Measurements from ENCODE around the gene BCAR3. TPM values are rescaled to one million over a fixed set of nuclear protein-coding genes. Genes with fewer than 3 reads are reported as not detected.
"Not testable (repeated sequence)": the region's sequence is repeated elsewhere in the genome, so short reads cannot be mapped to it uniquely, and the experiment has no call there.

BCAR3 gene
- total RNA-seq, 1 experiment from 2014 or later, result 112 TPM

DNA sequence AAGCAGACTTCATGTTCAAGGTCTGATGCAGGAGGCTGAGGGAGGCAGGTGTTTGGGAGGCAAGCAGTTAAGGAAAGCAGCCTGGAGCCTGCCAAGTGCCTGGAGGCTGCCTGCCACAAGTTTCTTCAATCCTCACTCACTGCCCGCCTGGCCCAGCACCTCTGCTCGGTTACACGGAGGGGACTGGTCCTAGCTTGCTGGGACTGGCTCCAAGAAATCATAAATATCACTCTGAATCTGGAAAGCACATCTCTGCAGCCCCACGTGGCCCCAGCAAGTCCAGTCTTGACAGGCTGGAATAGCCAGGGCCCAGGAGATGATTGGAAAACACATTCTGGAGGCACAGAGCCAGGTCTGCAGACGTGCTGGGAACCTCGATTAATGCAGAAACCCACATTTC, 83.9 kb downstream of the BCAR3 start:
- no peak for DNase-seq (ENCODE audit: low read depth)

DNA sequence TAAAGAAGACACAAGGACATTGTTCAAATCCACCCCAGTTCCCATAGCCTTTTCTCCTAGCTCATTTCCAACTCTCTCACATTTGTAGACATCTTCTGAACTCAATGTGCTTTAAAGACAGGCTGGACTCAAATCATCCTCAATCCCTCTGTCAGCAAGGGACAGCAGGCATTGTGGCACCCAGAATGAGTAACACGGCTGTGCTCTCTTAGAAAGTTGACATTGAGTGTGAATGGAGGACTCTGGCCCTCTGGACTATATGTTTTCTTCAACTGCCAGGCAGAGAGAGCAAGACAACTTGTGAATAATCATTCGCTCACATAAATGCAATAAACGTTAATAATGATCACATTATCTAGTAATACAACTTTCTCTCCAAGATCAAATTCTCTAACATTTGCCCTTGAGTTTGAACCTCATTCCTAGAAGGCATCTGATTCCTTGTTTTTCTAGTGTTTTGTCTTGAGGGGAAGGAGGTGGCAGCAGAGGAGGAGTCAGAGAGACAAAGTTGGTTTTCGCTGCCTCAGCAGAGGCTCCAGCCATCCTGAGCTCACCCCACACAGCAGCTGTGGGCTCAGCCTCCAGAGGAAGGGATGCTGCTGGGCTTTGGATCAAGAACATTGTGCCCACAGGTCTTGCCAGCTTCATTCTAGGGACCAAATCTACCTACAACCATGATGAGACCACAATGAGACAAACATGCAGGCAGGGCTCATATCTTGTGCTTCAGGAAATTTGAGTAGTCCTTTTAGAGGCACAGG, 85.1 kb downstream of the BCAR3 start:
- no peak for DNase-seq (ENCODE audit: low read depth)

GRCh38 chr1:93595743-93596142, 85.9 kb downstream of the BCAR3 start:
- no peak for DNase-seq (ENCODE audit: low read depth)

- DNase-seq (ENCODE audit: low read depth), result peak; percentile 74
Observed at GRCh38 chr1:93595266-93595665, 86.4 kb downstream of the BCAR3 start.

GRCh38 chr1:93594603-93594880, 87.1 kb downstream of the BCAR3 start:
- no peak for DNase-seq (ENCODE audit: low read depth)

DNA sequence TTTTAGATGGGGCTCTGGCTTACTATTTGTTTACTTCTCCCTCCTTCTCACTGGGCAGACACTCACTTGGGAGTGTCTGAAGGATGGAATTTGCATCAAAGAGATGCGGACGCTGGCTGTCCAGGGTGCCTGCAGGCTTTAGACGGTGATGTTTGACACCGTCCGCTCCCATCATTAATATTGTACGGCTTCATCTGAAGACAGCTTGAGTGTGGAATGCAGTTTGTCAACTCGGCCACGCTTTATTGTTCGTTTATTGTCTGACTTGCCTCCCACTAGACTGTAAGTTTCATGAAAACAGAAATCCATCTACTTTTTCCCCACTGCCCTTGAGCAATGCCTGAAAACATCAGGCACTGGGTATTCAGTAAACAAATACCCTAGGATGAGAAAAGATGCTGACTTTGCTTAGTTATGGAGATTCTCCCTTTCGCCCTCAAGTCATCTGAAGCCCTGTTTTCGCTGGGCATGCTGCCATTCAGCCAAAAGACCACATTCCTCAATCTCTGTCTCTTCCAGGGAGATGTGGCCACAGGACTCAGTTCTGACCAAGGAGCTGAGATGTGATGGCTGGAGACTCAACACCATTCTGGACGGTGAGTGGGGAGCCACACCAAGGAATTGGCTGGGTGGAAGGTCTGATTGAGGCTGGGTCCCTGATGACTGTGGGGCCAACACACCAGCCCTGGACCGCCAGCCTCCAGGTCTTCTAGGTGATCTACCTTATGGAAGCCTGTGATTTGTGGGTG, 87.6 kb downstream of the BCAR3 start:
- DNase-seq (ENCODE audit: low read depth), result no peak

DNA sequence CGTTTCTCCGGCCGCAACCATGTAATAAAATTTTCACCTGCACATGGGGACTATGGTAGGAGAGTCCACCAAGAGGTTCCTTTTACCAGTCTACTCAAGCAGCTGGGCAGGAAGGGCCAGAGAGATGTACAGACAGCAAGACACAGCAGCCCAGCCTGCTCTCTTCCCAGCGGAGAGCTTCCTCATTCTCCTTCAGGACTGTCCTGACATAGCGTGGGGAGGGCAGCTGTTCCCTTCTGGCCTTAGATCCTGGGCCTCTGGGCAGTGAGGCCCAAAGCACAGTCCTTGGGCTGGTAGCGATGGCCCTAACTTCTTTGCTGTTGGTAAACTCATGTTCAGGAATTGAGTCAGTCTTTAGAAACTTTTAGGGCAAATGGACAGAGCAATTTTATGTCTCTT, 89.1 kb downstream of the BCAR3 start:
- DNase-seq (ENCODE audit: low read depth), result no peak

- no peak for DNase-seq (ENCODE audit: low read depth)
Observed at GRCh38 chr1:93591676-93592550, 89.7 kb downstream of the BCAR3 start.

GRCh38 chr1:93591291-93591675, 90.4 kb downstream of the BCAR3 start:
- not testable (repeated sequence) for DNase-seq (ENCODE audit: low read depth)

DNA sequence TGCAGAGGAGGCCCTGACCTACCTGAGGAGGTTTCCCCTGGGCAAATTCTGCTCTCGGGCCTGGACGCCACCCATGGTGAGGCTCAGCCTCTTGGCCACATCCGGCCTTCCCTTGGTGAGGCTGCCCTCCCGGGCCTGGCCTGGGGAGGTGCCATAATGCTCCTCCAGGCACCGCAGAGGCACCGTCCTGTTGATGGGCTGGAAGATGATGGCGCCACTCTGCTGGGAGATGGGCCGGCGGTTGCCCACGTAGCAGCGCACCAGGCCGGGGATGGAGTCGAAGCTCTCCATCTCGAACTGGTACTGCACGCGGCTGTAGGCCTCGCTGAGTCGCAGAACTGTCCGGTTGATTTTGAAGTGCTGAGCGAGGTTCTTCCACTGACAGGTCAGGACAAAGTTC, 92.7 kb downstream of the BCAR3 start:
- no peak for DNase-seq (ENCODE audit: low read depth)

DNA sequence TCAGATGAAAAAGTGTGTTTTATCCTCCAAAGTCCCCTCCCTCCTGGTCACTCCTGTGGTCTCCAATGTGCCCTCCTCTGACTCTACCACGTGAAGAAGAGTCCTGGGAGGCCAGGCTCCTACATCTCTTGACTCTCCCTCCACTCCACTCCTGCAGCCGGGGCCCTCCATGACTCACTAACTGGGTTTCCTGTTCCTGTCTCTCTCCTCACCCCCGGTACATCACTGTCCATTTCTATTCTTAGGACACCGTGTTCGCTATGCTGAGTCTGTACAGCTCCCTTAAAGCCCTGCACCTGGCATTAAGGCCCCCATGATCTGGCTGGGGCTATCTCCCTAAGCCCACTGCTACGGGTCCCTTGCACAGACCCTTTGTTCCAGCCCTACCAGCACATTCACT, 93.4 kb downstream of the BCAR3 start:
- peak; percentile 74 for DNase-seq (ENCODE audit: low read depth)

DNA sequence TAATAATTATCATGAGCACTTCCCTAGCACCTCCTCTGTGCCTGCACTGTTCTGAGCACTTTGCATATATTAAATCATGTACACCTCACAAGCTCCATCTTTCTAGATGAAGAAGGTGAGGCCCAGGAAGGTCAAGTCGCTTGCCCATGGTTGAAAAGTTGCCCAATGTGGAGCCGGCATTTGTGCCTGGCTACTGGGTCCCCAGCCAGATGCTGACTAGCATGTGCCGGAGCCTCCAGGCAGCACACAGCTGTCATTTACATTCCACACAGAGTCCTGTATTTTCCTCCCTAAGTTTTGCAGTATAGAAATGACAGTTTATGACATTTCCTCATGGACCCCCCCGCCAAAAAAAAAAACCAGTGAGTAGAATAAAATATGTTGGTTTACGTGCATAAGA, 94.3 kb downstream of the BCAR3 start:
- no peak for DNase-seq (ENCODE audit: low read depth)

GRCh38 chr1:93585059-93585966, 96.3 kb downstream of the BCAR3 start:
- DNase-seq (ENCODE audit: low read depth), result no peak

- DNase-seq (ENCODE audit: low read depth), result peak; percentile 66
Observed at GRCh38 chr1:93584261-93585003, 97.2 kb downstream of the BCAR3 start.

DNA sequence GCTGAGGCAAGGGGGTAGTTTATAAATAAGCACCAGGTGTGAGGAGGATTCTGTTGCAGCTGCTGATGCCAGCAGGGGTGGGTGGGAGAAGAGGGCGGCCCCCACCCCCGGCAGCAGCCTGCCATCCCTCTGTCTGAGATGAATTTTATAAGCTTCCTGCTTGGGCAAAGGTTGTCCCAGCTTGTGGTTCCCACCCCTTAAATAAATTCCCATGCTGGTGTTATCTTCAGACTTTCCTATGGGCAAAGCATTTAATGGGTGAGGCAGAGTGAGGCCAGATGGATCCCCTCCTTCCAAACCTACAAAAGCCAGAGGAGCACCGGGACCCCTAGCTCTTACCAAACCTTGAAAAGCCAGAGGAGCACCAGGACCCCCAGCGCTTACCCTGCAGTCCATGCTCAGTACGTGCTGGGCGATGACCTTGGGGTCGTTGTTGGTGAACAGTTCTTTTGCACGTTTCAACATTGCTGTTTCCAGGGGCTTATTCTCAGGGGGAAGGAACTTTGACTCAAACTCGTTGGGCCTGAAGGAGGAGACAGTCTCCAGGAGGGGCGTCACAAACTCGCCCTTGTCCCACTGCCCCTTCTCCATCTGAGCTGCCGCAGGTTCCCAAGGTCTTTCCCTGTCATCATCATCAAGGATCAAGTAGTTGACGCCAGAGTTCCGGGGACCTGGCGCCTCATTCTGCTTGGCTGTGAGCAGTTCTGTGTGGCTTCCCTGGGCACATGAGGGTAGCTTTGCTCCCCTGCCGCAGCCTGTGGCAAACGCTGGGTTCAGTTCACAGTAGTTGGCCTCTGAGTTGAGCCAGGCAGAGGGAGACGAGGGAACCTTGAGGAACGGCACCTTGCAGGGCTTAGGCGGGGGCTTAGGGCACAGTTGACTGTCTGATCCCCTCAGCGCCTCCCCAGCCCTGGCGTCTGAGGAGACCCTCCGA, 99.5 kb downstream of the BCAR3 start:
- DNase-seq (ENCODE audit: low read depth), result no peak

DNA sequence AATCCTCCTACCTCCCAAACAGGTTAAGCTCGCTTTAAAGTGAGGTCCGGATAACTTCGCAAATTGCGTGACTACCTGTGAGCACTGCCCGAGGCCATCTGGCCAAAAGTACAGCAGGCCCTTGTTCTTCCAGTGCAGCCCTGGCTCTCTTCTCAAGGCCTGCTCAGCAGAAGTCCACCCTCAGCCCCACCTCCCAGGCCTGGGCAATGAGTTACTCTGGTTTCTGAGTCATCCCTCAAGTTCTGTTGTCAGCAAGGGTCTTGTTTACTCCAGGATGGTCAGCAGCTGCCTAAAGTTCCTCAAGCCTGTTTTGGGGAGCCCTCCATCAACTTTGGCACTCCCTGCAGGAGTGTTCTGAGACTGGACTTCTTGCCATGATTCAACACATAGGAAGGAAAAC, 101.7 kb downstream of the BCAR3 start:
- peak; percentile 97 for DNase-seq (ENCODE audit: low read depth)

GRCh38 chr1:93578911-93579825, 102.5 kb downstream of the BCAR3 start:
- DNase-seq (ENCODE audit: low read depth), result no peak

DNA sequence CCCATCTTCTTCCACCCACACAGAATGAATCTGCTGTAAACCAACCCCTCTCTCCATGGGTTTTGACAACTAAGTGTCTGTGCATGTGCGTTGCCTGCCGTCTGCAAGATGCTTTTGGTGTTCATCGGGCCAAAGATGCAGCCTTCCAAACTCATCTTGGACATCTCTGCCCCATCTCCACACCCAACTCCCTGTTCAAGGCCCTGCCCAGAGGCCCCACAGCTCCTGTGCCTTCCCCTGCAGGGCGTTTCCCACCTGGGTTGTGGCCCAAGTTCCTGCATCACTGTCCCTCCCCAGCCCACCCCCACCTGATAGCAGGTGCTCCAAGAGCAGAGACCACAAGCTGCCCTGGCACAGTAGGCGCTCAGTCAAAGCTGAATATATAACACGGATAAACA, 103.2 kb downstream of the BCAR3 start:
- no peak for DNase-seq (ENCODE audit: low read depth)

All from LHCN-M2 (cell line).